Loucy (cell line): ENCODE data around the gene LUC7L2.
"Not testable (repeated sequence)": the region's sequence is repeated elsewhere in the genome, so short reads cannot be mapped to it uniquely, and the experiment has no call there.

Experiments
- H2AFZ ChIP-seq: fragments of 200-600 bp; sonication (generic); 2 replicates; pipeline ENCODE4 v1.6.0; 2016; ENCODE audit warnings: antibody characterized with exemption, mild to moderate bottlenecking, low read length, moderate library complexity
- H3F3A ChIP-seq: fragments of 200-600 bp; 2 replicates; pipeline ENCODE4 v1.6.0; 2016; ENCODE audit warnings: antibody characterized with exemption, low read depth, mild to moderate bottlenecking
- H3K27me3 ChIP-seq: fragments of 200-600 bp; sonication (generic); 2 replicates; pipeline ENCODE4 v1.6.1; 2014; ENCODE audit warnings: low read length, mild to moderate bottlenecking; ENCODE audit not compliant: insufficient read depth, poor library complexity, severe bottlenecking
- H3K36me3 ChIP-seq: fragments of 200-600 bp; sonication (generic); 2 replicates; pipeline ENCODE4 v1.6.1; 2016; ENCODE audit warnings: low read length; ENCODE audit not compliant: insufficient read depth
- H3K4me1 ChIP-seq: fragments of 200-600 bp; sonication (generic); 2 replicates; pipeline ENCODE4 v1.5.1; 2014; ENCODE audit warnings: low read length, mild to moderate bottlenecking; ENCODE audit not compliant: insufficient read depth, poor library complexity, severe bottlenecking
- H3K4me2 ChIP-seq: fragments of 200-600 bp; sonication (generic); 2 replicates; pipeline ENCODE4 v1.6.0; 2014; ENCODE audit warnings: antibody characterized with exemption, low read length, low read depth, mild to moderate bottlenecking; ENCODE audit not compliant: poor library complexity, severe bottlenecking
- H3K4me3 ChIP-seq: fragments of 200-600 bp; sonication (generic); 2 replicates; pipeline ENCODE4 v1.5.1; 2014; ENCODE audit warnings: low read length, mild to moderate bottlenecking, mixed read lengths; ENCODE audit not compliant: poor library complexity, severe bottlenecking
- H3K79me2 ChIP-seq: fragments of 200-600 bp; sonication (generic); 2 replicates; pipeline ENCODE4 v1.6.1; 2014; ENCODE audit warnings: low read length; ENCODE audit not compliant: insufficient read depth
- H3K9ac ChIP-seq: fragments of 200-600 bp; sonication (generic); 2 replicates; pipeline ENCODE4 v1.6.0; 2014; ENCODE audit warnings: mild to moderate bottlenecking, low read depth, low read length, moderate library complexity; ENCODE audit not compliant: poor library complexity, severe bottlenecking
- H3K9me2 ChIP-seq: fragments of 200-600 bp; sonication (generic); replicated peaks from 2 replicates; pipeline ENCODE4 v1.6.1; 2016; ENCODE audit warnings: low read depth, low read length, mixed read lengths
- H3K9me3 ChIP-seq: fragments of 200-600 bp; sonication (generic); 2 replicates; pipeline ENCODE4 v1.6.1; 2014; ENCODE audit warnings: mild to moderate bottlenecking, antibody characterized with exemption, low read length, low read depth; ENCODE audit not compliant: insufficient read depth
- H4K20me1 ChIP-seq: fragments of 200-600 bp; sonication (generic); 2 replicates; pipeline ENCODE4 v1.6.0; 2014; ENCODE audit warnings: antibody characterized with exemption, low read length, mild to moderate bottlenecking; ENCODE audit not compliant: insufficient read depth, poor library complexity, severe bottlenecking
- EZH2phosphoT487 ChIP-seq: fragments of 200-600 bp; IDR thresholded peaks from 2 replicates; pipeline ENCODE4 v1.6.1; 2018; ENCODE audit warnings: antibody characterized with exemption, mild to moderate bottlenecking, moderate library complexity, borderline replicate concordance
- TF ChIP-seq, protein P1 (sequence below): fragments of 200-600 bp; sonication (generic); conservative IDR thresholded peaks from 2 replicates; pipeline ENCODE4 v1.5.1; 2014; ENCODE audit warnings: mild to moderate bottlenecking, antibody characterized with exemption, low read length

Gene LUC7L2

GRCh38 chr7:139332697-139333359, 26.9 kb upstream of the LUC7L2 start:
- H3K4me3 ChIP-seq = no peak overlapping the region
- H3K4me1 ChIP-seq = peaks cover 14% of the 10 kb centered on the region
- no peaks in the 10 kb centered on the region for H3K36me3 ChIP-seq
- H2AFZ ChIP-seq = no peak overlapping the region
- no peak overlapping the region for H3K4me2 ChIP-seq
- no peaks in the 10 kb centered on the region for H3F3A ChIP-seq
- no peaks in the 10 kb centered on the region for H3K79me2 ChIP-seq
- H3K9ac ChIP-seq = no peak overlapping the region
- no peaks in the 10 kb centered on the region for H3K9me2 ChIP-seq
- no peaks in the 10 kb centered on the region for H4K20me1 ChIP-seq
- TF ChIP-seq EZH2phosphoT487 = no peak
- TF ChIP-seq, protein P1, sequence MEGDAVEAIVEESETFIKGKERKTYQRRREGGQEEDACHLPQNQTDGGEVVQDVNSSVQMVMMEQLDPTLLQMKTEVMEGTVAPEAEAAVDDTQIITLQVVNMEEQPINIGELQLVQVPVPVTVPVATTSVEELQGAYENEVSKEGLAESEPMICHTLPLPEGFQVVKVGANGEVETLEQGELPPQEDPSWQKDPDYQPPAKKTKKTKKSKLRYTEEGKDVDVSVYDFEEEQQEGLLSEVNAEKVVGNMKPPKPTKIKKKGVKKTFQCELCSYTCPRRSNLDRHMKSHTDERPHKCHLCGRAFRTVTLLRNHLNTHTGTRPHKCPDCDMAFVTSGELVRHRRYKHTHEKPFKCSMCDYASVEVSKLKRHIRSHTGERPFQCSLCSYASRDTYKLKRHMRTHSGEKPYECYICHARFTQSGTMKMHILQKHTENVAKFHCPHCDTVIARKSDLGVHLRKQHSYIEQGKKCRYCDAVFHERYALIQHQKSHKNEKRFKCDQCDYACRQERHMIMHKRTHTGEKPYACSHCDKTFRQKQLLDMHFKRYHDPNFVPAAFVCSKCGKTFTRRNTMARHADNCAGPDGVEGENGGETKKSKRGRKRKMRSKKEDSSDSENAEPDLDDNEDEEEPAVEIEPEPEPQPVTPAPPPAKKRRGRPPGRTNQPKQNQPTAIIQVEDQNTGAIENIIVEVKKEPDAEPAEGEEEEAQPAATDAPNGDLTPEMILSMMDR = no peak
- H3K27me3 ChIP-seq = peaks cover 7% of the 10 kb centered on the region
- no peaks in the 10 kb centered on the region for H3K9me3 ChIP-seq

DNA sequence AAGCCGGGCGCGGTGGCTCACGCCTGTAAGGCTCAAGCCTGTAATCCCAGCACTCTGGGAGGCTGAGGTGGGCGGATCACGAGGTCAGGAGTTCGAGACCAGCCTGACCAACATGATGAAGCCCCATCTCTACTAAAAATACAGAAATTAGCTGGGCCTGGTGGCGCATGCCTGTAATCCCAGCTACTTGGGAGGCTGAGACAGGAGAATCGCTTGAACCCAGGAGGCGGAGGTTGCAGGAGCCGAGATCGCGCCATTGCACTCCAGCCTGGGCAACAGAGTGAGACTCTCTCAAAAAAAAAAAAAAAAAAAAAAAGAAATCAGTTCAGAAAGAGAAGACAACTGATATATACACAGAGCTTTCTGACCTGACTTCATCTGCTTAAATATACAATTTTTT, 26.3 kb upstream of the LUC7L2 start:
- H3K4me2 ChIP-seq, H3K9me3 ChIP-seq, H3K4me3 ChIP-seq, H3K9me2 ChIP-seq, H4K20me1 ChIP-seq, H3K36me3 ChIP-seq, H2AFZ ChIP-seq, H3K9ac ChIP-seq, H3K79me2 ChIP-seq, H3F3A ChIP-seq: not testable (repeated sequence)
- Histone ChIP-seq H3K4me1 (peaks cover 14% of the 10 kb centered on the region), H3K27me3 (peaks cover 10% of the 10 kb centered on the region)

GRCh38 chr7:139334399-139335150, 25.1 kb upstream of the LUC7L2 start:
- peaks cover 14% of the 10 kb centered on the region for H3K4me1 ChIP-seq
- TF ChIP-seq, protein P1 = no peak
- TF ChIP-seq EZH2phosphoT487 = no peak
- peaks cover 10% of the 10 kb centered on the region for H3K27me3 ChIP-seq
- H3K4me3 ChIP-seq = no peak overlapping the region
- no peak overlapping the region for H3K9ac ChIP-seq
- no peak overlapping the region for H2AFZ ChIP-seq
- H3K4me2 ChIP-seq = no peak overlapping the region
- no peaks in the 10 kb centered on the region for H3K79me2 ChIP-seq
- H3F3A ChIP-seq = peaks cover 8% of the 10 kb centered on the region
- no peaks in the 10 kb centered on the region for H3K36me3 ChIP-seq
- no peaks in the 10 kb centered on the region for H4K20me1 ChIP-seq
- H3K9me3 ChIP-seq = no peaks in the 10 kb centered on the region
- no peaks in the 10 kb centered on the region for H3K9me2 ChIP-seq
